Adrenal gland (tissue), 5 donors: Measurements from ENCODE around the gene IGSF10.

Experiments
- CTCF ChIP-seq, 6 experiments: fragments of 450-650 bp in 4 of 6; fragments of 200-600 bp in 2 of 6; sonication (generic) in 1 of 6; IDR thresholded peaks; 1 replicate in 5 of 6; 2 replicates in 1 of 6; pipeline versions ENCODE4 v1.5.1 to v1.8.0; 2016 to 2021; ENCODE audit warnings: antibody characterized with exemption in 6 of 6, mild to moderate bottlenecking in 2 of 6, moderate library complexity in 1 of 6
- POLR2A ChIP-seq, 2 donors: fragments of 450-650 bp; IDR thresholded peaks; one replicate each; pipeline ENCODE4 v1.6.1; 2017; ENCODE audit warnings: antibody characterized with exemption in 2 of 2, mild to moderate bottlenecking in 2 of 2, moderate library complexity in 1 of 2
- donor health status: DM: no; HTN: no; CAD: no.

GRCh38 chr3:151443583-151443982 lies 17.3 kb downstream of the IGSF10 start:
- TF ChIP-seq CTCF (IDR thresholded peaks at IDR 0.05) (no peak), POLR2A (IDR thresholded peaks at IDR 0.05) (no peak)
